Right forelimb (tissue), 1 donor: ENCODE measurements around the gene LDLRAD3.
A peak's percentile ranks its signal among the peaks of the same experiment; 100 is the strongest.

Experiments used
- DNase-seq: peaks from one replicate; pipeline ENCODE4 v3.0.0-alpha.2; 2018

LDLRAD3 gene

DNA sequence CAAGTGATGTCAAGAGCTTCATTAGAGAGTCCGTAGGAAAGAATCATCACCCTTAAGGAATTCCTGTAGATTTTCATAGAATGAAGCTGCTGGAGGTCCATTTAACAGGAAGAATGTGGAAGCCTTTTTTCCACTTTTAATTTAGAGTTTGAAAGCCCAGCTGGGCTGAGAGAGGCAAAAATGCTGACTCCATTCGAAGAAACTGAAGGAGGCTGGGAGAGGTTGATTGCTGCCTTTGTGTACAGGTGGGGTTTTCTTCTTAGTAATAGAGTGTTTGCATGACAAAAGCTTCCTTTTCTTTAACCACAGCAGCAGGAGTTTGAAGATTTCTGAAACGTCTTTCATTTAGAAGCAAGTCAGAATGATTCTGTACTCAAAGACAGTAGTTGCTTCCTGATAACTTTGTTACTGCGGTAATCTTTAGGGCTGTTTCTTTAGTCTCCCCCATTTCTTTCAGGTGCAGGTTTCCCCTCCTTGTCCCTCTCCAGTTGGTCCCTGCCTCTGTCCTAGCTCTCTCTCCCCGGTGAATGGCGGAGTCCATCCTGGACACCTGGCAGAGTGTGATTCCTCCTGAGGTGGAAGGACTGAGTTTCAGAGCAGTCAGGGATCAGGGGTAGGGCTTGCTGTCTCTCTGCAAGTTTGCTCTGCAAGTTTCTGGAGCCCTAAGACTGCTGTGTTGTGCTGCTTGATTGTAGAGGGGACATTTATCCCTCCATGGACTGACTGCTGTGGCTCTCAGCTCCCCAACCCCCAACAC lies 166.2 kb downstream of the LDLRAD3 start:
- DNase-seq: no peak

DNA sequence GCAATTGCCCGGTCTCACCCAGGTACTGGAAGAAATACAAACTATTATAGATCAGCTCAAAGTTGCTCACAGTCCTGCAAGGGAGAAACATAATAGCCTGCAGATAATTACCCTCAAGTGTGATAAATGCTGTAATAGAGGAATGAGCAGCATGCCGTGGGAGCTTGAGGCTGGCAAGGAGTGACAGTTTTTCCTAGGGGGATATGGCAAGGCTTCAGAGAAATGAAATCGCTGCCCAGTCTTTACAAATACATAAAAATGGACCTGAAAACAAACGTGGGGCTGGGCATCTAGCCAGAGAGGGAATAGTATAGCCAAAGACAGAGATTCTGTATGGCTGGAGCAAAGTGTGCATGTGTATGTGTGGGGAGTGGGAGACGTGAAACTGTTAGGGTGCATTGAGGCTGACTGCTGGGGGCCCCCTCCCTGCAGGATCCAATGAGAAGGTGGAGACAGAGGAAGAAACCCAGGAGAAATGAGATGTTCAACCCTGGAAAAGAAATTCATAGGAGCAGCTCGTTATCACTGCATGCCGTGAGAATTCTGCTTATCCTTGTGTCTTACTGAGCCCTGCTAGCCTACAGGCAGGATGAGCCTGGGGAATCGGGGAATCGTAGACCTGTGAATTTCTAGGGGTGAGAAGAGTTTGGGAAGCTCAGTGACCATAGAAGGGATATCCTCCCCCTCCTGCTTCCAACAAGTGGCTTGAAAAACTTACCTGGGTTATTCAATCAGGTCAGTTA lies 167.0 kb downstream of the LDLRAD3 start:
- no peak for DNase-seq

DNA sequence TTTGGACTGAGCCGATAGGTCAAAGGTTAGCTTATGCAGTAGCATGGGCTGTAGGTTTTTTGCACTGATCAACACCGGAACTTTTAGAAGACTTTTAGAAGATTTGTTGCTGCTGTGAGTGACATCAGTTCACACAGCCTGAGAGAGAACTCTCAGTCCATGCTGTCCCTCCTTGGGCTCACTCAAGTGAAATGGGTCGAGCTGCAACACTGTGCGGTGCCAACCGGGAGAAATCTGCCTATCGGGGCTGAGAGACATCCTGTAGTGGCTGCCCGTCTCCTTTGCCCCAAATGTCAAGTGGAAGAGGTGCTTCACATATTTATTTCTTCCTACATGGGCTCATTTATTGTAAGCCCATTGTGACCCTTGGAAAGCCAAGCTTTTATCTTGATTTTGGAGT lies 170.2 kb downstream of the LDLRAD3 start:
- no peak for DNase-seq

DNA sequence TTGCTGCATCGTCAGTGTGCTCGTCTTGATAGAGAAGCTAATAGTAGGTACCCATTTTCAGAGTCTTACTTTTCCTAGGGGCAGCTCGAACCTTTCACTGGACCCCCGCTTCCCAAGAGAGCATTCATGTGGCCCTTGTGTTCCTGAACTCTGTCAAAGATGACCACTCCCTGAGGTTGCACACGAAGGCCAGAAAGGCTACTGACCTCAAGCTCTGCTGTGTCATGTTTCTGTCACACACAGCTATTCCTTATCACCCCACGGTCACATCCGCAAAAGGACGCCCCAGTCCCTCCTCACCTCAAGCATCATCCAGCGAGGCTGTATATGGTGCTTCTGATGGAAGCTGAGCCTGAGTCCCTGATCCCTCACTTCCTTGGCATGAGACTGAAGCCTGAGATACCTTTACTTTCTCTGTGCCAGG lies 171.5 kb downstream of the LDLRAD3 start:
- no peak for DNase-seq

DNA sequence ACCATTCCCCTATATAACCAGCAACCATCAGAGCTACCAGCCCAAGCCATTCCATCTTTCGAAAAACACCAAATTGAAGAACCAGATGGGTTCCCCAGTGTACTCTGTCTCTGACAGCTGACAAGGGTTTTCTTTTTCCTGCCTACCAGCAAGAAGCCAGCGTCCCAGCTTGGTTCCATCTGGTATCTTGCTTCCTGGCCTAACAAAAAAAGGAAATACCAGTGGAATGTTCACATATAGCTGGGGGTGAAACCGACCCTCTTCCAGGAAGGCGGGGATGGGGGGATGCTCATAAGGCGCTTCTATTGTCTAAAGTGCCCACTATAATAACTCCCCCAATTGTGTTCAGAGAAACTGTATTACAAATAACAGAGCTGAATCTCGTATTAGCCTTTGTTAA lies 172.3 kb downstream of the LDLRAD3 start:
- DNase-seq: no peak

DNA sequence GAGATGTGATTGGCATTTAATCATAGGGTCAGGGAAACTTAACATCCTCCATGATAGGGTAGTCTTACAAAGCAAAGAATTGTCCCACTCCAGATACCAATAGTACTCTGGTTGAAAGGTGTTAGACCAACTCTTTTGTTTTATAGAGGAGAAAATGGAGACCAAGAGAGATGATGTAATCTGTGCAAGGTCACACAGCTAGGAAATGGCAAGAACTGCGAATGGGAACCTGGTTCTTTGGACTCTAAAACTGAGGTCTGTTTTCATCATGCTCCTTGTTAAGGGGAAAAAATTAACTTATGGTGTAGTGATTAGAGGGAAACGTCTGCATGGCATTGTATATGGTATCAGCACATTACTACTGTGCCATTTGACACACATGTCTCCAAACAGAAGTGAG lies 174.2 kb downstream of the LDLRAD3 start:
- no peak for DNase-seq

DNA sequence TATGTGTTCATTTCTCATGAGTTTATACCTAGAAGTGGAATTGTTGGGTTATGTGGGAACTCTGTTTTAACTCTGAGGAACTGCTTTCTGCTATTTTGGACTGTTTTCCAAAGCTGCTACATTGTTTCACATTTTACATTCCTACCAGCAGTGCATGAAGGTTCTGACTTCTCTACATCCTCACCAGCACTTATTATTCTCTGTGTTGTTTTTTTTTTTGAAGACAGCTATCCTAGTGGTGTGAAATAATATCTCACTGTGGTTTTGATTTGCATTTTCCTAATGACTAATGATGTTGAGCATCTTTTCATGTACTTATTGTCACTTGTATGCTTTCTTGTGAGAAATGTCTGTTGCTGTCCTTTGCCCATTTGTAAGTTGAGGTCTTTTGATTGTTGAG lies 175.4 kb downstream of the LDLRAD3 start:
- no peak for DNase-seq

DNA sequence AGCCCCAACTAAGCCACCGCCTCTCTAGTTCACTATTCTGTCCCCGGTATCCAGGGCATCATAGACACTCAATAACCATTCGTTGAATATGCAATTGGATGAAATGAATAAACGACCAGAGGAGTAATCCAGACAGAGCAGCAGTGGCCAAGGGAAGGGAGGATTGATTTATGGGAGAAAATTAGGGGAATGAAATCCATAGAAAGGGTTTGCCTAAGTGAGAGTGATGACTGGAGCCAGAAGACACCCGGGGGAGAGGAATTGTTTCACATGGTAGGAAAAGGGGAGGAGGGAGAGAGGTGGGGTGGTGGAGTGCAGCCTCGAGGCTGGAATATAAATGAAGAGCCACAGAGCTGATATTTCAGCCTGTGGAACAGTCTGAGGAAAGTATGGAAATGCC lies 177.2 kb downstream of the LDLRAD3 start:
- no peak for DNase-seq

DNA sequence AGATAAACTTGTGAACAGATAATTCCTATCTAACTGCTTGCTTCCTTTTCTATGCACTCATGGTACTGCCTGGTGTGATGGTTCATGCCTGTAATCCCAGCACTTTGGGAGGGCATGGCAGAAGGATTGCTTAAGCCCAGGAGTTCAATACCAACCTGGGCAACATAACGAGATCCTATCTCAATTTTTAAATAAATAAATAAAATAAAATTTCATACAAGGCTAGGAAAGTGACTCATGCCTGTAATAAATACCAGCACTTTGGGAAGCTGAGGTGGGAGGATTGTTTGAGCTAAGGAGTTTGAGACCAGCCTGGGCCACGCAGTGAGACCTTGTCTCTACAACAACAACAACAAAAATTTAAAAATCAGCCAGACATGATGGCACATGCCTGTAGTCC lies 178.8 kb downstream of the LDLRAD3 start:
- DNase-seq: no peak

DNA sequence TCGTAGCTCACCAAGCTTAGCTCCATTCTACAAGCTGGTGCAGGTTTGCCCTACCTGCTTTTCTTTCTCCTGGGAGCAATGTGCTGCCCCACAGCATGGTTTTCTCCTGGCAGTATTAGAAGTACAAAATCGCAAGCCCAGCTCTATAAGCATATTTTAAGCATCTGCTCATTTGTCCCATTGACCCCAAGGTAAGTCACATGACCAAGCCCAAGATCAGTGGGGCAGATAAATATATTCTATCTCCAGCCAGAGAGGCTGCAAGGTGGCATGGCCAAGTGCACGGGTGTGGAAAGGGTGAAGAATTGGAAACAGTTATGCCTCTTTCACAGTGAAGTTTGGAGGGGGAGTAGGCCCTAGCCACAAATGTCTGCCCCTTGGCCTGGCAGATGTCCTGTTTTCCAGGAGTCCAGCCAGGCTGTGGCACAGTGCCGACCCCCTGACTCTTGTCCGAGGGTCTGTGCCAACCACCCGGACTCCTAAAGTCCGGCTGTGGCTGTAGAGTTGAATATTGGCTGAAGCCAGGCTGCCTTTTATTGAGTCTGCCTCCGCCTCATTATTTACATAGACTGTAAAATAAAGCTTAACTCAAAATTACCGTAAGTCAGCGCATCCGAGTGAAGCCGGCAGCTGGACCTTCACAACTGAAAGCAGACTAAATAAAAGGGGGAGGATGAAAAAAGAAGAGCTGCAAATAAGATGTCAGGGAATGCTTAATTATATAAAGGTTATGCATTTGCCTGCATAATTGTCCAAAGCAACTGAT lies 179.7 kb downstream of the LDLRAD3 start:
- DNase-seq: peak; percentile 70

DNA sequence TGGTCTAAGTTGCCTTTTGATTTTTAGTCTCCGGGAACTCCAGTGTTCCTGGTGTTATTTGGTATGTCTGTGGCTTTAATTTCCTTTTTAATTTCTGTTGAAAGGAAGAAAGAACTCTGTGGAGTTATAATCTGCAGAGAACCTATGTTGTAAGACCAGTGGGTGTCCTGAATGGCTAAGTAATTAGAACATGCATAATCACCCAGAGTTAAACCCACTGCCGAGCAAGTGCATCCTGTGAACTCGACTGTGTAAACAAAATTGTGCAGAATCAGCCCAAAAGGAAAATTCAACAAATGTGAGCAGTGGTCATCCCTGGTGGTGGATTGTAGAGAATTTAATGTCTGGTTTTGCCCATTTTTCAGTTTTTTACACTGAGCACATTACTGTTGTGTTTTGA lies 182.8 kb downstream of the LDLRAD3 start:
- no peak for DNase-seq

DNA sequence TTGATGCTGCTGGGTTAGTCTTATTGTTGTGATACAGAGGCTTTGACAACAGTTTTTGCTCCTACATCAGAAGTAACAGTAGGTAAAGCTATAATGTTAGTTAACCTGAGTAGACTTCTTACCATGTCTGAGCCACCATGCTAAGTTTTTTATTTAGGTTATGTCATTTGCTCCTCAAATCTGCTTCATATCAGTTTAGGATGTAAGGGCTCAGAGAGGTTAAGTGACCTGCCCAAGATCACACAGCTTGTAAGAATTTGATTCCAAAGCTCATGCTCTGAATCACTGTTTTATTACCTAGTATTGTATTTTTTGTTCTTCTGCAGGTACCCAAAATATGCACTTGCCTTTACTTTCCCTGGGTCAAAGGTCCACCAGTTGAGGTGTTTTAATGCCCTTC lies 183.7 kb downstream of the LDLRAD3 start:
- no peak for DNase-seq

DNA sequence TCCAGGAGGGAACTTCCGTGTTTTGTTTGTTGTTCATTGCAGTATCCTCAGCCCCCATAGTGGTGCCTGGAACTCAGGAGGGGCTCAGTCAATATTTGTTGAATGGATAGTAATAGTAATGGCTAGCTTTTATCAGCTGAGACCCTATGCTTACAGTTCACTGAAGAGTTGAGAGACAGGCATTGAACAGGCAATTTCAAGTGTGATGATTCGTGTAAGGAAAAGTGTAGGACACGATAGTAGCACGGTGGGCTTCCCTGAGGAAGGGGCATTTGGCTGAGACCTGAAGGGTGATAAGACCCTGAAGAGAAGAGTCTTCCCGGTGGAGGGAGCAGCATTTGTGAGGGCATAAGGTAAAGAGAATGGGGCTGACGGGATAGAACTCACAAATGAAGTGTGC lies 186.1 kb downstream of the LDLRAD3 start:
- no peak for DNase-seq

DNA sequence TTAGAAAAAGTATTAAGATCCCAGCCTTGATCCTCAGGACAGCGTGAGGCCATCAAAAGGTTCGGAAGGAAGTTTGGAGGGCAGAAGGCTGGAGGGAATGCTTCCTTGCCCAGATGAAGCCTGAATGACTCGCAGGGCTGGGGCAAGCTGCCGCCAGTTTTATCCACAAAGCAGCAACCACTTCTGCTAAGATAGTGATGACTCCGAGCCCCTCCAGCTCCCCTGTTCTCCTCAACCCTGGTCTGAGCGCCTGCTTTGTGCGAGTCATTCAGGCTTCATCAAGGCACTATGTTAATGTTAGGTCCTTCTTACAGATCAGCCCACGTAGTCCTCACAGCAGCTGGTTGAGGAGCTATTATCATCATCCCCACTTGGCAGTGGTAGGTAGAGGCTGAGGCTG lies 186.5 kb downstream of the LDLRAD3 start:
- DNase-seq: no peak

DNA sequence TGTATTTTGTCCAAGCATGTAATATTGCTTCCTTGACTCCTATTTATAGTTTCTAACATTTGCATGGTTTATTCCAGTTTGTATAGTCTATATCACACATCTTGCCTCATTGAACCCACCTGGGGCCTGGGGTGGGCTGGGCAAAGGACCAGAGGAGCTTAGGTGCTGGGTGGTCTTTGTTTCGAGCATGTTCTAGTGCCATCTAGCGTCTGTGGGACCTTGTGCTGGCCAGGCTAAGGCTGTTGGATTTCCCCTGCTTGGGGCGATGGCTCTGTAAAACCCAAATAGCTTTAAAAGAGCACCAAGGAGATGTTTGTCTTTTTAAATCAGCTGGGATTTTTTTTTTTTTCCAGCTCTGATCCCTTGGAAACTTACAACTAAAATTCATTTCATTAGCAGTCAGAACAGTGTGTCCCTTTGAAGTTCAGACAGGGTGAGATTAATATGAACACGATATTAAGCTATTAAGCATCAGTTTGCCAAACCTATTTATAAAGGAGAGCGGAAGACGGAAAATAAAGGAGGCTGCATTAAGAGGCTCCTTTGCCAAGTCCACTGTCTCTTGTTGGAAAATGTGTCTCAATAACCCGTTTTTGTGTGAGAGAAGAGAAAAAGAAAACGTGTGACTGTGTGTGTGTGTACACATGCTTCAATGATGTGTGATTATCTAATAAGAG lies 188.0 kb downstream of the LDLRAD3 start:
- DNase-seq: peak; percentile 74

DNA sequence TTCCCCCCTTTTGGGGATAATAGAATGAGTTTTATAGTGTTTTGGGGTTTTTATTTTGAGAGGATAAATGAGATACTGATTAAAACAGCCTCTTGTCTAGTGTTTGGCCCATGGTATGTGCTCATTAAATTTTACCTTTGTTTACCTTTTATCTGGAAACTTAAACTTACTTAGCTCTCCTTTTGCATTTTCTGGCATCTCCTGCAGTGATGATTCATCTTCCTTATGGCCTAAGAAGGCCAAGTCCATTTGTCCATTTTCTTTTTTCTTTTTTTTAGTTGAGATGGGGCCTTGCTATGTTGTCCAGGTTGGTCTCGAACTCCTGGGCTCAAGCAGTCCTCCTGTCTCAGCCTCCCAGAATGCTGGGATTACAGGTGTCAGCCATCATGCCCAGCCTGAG lies 189.1 kb downstream of the LDLRAD3 start:
- no peak for DNase-seq

DNA sequence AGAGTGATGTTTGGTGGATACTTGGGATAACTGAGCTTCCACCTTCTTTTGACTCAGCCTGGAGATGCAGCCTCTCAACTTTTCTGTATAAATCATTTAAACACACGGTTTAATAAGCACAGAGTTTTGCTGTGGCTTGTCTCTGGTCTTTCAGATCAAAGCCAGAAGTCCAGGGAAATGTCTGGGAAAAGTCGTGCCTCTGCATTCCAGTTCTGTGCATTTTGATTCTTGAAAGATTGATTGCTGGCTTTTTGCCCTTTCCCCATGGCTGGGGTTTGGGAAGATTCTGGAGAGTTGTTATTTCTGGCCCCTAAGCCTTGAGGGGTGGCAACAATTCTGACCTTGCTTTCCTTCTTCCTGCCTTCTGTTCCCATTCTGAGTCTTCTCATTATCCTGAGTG lies 191.2 kb downstream of the LDLRAD3 start:
- DNase-seq: no peak

DNA sequence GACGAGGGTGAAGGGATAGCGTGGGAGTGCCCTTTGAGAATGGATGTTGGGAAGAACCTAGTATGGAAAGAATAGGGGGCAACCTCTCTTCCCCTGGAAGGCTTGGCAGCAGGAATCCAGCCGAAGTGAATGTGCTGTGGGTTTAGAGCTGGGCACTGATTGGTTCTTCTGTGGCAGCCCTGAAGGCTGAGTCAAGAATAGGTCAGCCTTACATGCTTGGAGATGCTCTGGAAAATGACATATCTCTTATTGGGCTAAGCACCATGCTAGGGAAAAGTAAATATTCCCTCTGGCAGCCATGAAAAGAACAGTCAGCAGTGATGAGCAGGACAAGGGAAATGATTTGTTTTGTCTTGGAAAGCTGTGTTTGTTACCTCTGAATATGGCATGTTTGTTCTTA lies 195.9 kb downstream of the LDLRAD3 start:
- no peak for DNase-seq

DNA sequence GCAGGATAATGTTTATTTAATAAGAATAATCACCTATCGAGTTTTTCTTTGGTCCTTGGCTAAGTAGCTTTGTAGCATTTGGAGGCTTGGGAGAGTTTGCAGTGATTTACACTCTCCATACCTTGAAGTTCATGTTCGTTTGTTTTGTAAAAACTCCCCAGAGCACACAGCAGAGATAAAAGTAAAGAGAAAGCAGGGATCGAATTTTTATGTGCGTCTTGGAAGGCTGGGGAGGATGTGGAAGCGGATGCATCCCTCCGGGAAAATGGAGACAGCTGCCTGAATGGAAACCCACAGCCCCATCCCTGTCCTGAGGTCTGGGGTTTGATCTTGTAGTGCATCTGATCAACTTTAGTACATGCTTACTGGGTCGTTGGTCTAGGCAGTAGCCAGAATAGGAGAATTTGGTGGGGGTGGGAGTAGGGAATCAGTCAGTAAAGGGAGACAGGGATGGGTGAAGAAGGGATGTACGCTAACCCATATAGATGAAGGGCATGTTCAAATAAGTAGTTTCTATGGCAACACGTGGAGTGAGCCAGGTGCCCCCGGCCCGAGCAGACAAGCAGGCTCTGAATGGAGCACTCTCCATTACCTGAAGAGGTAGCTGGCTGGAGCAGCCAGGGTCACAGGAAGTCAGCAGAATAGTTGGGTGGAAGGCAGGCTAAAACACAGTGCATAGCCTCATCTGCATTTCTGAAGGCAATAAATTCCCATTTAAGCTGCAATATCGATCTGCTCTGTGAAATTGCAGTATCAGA lies 197.5 kb downstream of the LDLRAD3 start:
- no peak for DNase-seq

DNA sequence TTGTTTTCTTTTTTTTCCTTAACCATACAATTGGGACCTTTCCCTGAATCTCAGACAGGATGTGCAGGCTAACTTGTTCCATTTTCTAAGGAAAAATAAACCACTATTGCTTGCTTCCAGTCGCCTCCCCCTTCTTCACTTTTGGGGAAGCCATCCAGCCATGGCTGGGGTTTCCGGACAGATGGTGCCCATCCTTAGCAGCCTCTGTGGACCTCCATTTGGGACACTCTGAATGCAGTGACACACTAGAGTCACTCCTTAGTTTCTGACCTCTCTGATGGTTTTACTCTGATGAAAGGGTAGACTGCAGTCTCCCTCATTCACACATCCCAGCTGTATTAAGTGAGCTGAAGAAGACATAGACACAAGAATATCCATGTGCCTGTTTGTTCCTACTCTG lies 198.1 kb downstream of the LDLRAD3 start:
- DNase-seq: no peak

DNA sequence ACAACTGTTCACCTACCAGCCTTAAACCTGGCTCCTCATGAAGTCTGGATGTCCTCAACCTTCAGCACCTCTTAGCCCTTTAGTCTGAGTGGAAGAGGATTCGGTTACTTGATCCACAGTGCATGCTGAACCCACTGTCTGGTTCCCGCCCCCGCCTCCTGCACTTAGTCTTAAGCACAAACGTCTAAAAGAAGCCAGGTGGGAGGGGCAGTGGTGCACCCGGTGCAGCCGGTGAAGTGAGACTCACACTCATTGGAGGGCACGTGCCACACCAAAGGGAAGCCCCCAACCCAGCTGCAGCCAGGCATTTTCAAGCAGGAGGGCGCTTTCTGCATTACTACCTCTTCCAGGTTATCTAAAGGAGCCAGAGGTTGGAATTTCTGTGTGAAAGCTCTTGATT lies 198.6 kb downstream of the LDLRAD3 start:
- no peak for DNase-seq

DNA sequence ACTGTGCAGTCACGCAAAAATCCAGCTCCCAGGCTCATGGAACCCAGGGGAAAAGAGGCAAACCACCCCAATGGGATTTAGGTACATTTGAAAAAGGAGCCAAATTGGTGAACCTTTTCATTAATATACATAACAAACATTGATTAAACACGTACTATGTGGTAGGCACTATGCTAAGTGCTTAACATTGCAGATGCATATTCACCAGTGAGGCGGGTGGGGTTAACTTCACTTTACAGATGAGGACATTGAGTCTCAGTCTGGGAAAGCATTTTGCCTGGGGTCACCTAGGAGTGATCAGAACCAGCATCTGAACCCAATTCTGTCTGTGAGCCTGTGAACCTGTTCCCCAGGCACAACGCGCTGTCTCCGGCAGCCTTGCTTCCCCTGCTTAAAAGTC lies 199.0 kb downstream of the LDLRAD3 start:
- no peak for DNase-seq

DNA sequence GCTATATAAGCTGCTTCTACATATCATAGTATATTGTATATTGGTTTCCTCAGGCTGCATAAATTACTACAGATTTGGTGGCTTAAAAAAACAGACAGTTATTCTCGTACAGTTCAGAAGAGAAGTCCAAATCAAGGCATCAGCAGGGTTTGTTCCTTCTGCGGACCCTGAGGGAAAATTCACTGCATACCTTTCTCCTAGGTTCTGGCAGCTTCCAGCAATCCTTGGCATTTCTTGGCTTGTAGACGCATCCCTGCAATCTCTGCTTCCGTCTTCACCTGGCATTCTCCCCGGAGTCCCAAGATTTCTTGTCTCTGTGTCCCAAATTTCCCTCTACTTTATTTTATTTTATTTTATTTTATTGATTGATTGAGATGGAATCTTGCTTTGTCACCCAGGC lies 202.6 kb downstream of the LDLRAD3 start:
- no peak for DNase-seq
